ENCODE data around the gene MYO3B. TPM values are rescaled to one million over a fixed set of nuclear protein-coding genes. Genes with fewer than 3 reads are reported as not detected.
A peak's percentile ranks its signal among the peaks of the same experiment; 100 is the strongest.

The MYO3B gene
- total RNA-seq, 1 experiment from 2014 or later = 0.63 TPM

DNA sequence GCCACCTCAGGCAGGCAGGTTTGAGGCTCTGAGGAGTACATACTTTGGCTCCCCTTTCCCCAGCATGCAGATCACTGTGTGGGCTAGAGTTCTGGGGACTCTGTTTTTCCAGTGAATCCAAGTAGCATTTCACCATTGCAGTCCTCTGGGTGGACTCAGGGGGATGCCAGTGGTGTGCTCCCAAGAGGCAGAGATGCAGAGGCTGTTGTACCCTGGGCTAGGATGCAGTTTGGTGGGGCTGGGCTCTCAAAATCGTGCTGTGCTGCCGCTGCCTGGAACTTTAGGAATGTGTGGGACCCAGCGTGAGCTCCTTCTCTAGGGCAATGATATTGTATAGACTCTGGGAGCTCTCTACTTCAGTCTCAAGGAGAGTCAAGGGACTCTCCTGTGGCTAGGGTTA lies 104.9 kb downstream of the MYO3B start:
- H3K79me1 ChIP-seq (ENCODE audit: insufficient read depth, low read depth, low read length, poor library complexity, severe bottlenecking) = no peaks in the 10 kb centered on the region
- H3K23ac ChIP-seq (ENCODE audit: insufficient read length, low read depth, low read length) = no peak overlapping the region
- Mint-ChIP-seq H3K4me3 (no peak overlapping the region), H3K27ac (no peak overlapping the region), H3K4me1 (peaks cover 8% of the 10 kb centered on the region in 2 experiments; a peak in 3 of 4 replicates), H3K36me3 (ENCODE audit: insufficient read depth in 1 of 3, low read depth in 3 of 3) (peaks cover 0 to 3% (median 3%) of the 10 kb centered on the region in 3 experiments; a peak in 3 of 7 replicates), H3K9me3 (peaks cover 0 to 5% of the 10 kb centered on the region in 2 experiments; a peak in 2 of 5 replicates), H3K27me3 (ENCODE audit: low read depth) (no peaks in the 10 kb centered on the region)
- H3K4ac ChIP-seq (ENCODE audit: low read depth, low read length) = no peak overlapping the region
- H3K9ac ChIP-seq (ENCODE audit: extremely low read depth, insufficient read length, low read length) = no peak overlapping the region
- no peaks in the 10 kb centered on the region for H3K23me2 ChIP-seq (ENCODE audit: insufficient read length, low read depth, low read length, poor library complexity, severe bottlenecking)
- TF ChIP-seq, protein P1, sequence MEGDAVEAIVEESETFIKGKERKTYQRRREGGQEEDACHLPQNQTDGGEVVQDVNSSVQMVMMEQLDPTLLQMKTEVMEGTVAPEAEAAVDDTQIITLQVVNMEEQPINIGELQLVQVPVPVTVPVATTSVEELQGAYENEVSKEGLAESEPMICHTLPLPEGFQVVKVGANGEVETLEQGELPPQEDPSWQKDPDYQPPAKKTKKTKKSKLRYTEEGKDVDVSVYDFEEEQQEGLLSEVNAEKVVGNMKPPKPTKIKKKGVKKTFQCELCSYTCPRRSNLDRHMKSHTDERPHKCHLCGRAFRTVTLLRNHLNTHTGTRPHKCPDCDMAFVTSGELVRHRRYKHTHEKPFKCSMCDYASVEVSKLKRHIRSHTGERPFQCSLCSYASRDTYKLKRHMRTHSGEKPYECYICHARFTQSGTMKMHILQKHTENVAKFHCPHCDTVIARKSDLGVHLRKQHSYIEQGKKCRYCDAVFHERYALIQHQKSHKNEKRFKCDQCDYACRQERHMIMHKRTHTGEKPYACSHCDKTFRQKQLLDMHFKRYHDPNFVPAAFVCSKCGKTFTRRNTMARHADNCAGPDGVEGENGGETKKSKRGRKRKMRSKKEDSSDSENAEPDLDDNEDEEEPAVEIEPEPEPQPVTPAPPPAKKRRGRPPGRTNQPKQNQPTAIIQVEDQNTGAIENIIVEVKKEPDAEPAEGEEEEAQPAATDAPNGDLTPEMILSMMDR (conservative IDR thresholded peaks at IDR 0.05) = no peak
- peak; percentile 46 for DNase-seq
- H3K79me2 ChIP-seq (ENCODE audit: insufficient read depth, low read length) = no peaks in the 10 kb centered on the region
- no peak overlapping the region for H2BK20ac ChIP-seq (ENCODE audit: low read depth, low read length, poor library complexity, severe bottlenecking)
- no peaks in the 10 kb centered on the region for H4K20me1 ChIP-seq (ENCODE audit: control insufficient read depth, insufficient read depth, insufficient read length)
- no peak overlapping the region for H3K14ac ChIP-seq (ENCODE audit: insufficient read depth, low read length)
- H4K8ac ChIP-seq (replicated peaks; ENCODE audit: insufficient read length, low read depth, low read length) = no peak overlapping the region
- no peak overlapping the region for H3K56ac ChIP-seq (ENCODE audit: insufficient read length, low read depth, low read length)
- H2BK15ac ChIP-seq (ENCODE audit: low read depth, low read length) = no peak overlapping the region
- H2AFZ ChIP-seq (ENCODE audit: low read length) = no peak overlapping the region
- H3K4me1 ChIP-seq (ENCODE audit: insufficient read depth, low read length) = no peaks in the 10 kb centered on the region; the same call in 1 of the 2 replicates
- H3K4me2 ChIP-seq (ENCODE audit: insufficient read depth, insufficient read length, low read length) = no peak overlapping the region
- no peaks in the 10 kb centered on the region for H3K27me3 ChIP-seq (ENCODE audit: insufficient read depth, low read length)
- no peak overlapping the region for H4K91ac ChIP-seq (ENCODE audit: insufficient read length, low read depth, low read length)
- H3K27ac ChIP-seq (ENCODE audit: insufficient read length, low read depth, low read length) = no peak overlapping the region
- no peak overlapping the region for H4K5ac ChIP-seq (ENCODE audit: insufficient read length, low read depth, low read length)
- H2BK12ac ChIP-seq (ENCODE audit: insufficient read length, low read depth, low read length) = no peak overlapping the region
- H3T11ph ChIP-seq (ENCODE audit: low read length) = no peak overlapping the region
- no peak overlapping the region for H2AK5ac ChIP-seq (ENCODE audit: insufficient read length, low read length)
- no peak overlapping the region for H2BK120ac ChIP-seq (ENCODE audit: low read depth, low read length, poor library complexity, severe bottlenecking)
- no peak overlapping the region for H2BK5ac ChIP-seq (ENCODE audit: insufficient read length, low read length)
- H3K18ac ChIP-seq (ENCODE audit: insufficient read length, low read depth, low read length) = no peak overlapping the region
- no peaks in the 10 kb centered on the region for H3K9me3 ChIP-seq (ENCODE audit: control insufficient read depth, low read depth, low read length)
- no CpG with 5 or more reads among the region's 3 CpGs for WGBS (ENCODE audit: extremely low coverage, insufficient read length, low lambda C conversion rate)

Measured in H9 (cell line).